HCT116 (cell line): ENCODE measurements around the gene CAB39L. TPM values are rescaled to one million over a fixed set of nuclear protein-coding genes. Genes with fewer than 3 reads are reported as not detected.

Source experiments
- ATAC-seq: fragments of 200-7000 bp; cut with Tn5 transposase; 2 replicates; pipeline ENCODE4 v1.9.1; 2020; ENCODE audit warnings: mild to moderate bottlenecking, moderate library complexity
- BruUV-seq: library from RNA; stranded (reverse); fragments of 400-500 nt; replicated peaks from 2 replicates; lab custom pipeline; 2021; lab: Mats Ljungman, UMichigan
- CTCF ChIA-PET: fragments of 300-600 bp; sonication (Branson Sonifier 250); formaldehyde crosslinking; loops from one replicate; lab custom pipeline; 2021; ENCODE audit warnings: antibody characterized with exemption; lab: Charles Lee
- POLR2A ChIA-PET: fragments of 300-600, 350-600 bp; sonication (Branson Sonifier 250); formaldehyde crosslinking; loops from one replicate; lab custom pipeline; 2021; ENCODE audit warnings: antibody characterized with exemption; lab: Charles Lee
- RAD21 ChIA-PET, 2 experiments: fragments of 300-600 bp; sonication (Branson Sonifier 250); formaldehyde crosslinking; loops; one replicate each; lab custom pipeline; 2023; ENCODE audit warnings: low total read pairs in 2 of 2; ENCODE audit not compliant: uncharacterized antibody in 2 of 2, unreplicated experiment in 2 of 2, low non-redundant PET in 1 of 2; lab: Charles Lee
- DNase-seq: peaks from one replicate; pipeline ENCODE4 v3.0.0-alpha.2; 2010; ENCODE audit warnings: low read depth, low spot score
- H2AFZ ChIP-seq: fragments of 200-600 bp; shearing (Covaris generic), sonication (generic); 2 replicates; pipeline ENCODE4 v1.6.1; 2017; ENCODE audit warnings: low read depth, mixed run types, mixed read lengths, antibody characterized with exemption, low read length; ENCODE audit not compliant: poor library complexity, severe bottlenecking
- H3K27ac ChIP-seq: 2 replicates; pipeline ENCODE4 v1.5.1; 2012; ENCODE audit warnings: low read depth, low read length
- H3K27me3 ChIP-seq: fragments of 200-600 bp; sonication (generic); 2 replicates; pipeline ENCODE4 v1.6.1; 2016; ENCODE audit warnings: mixed run types, low read length, mixed read lengths; ENCODE audit not compliant: insufficient read depth
- H3K36me3 ChIP-seq, 2 experiments: fragments of 200-500 bp in 1 of 2; fragments of 200-600 bp in 1 of 2; sonication (Bioruptor generic) in 1 of 2; sonication (generic) in 1 of 2; 2 replicates each; pipeline versions ENCODE4 v1.5.1 to v1.6.1; 2014 to 2016; ENCODE audit warnings: low read length in 2 of 2, inconsistent platforms in 1 of 2, mixed read lengths in 1 of 2, mixed run types in 1 of 2; ENCODE audit not compliant: insufficient read depth in 2 of 2, control insufficient read depth in 1 of 2
- H3K4me1 ChIP-seq, 2 experiments: fragments of 200-600 bp in 1 of 2; sonication (generic) in 1 of 2; 2 replicates each; pipeline versions ENCODE4 v1.5.1 to v1.6.1; 2012 to 2017; ENCODE audit warnings: low read length in 2 of 2, inconsistent platforms in 1 of 2, mild to moderate bottlenecking in 1 of 2, mixed read lengths in 1 of 2, mixed run types in 1 of 2, moderate library complexity in 1 of 2; ENCODE audit not compliant: insufficient read depth in 2 of 2, control insufficient read depth in 1 of 2
- H3K4me2 ChIP-seq: fragments of 200-600 bp; sonication (generic); 2 replicates; pipeline ENCODE4 v1.6.1; 2017; ENCODE audit warnings: mixed run types, low read length, mixed read lengths
- H3K4me3 ChIP-seq, 2 experiments: fragments of 200-600 bp in 1 of 2; sonication (generic) in 1 of 2; replicated peaks in 1 of 2; 2 replicates each; pipeline ENCODE4 v1.5.1; 2011 to 2016; ENCODE audit warnings: low read length in 2 of 2, control low read depth in 1 of 2, low read depth in 1 of 2, mild to moderate bottlenecking in 1 of 2, mixed read lengths in 1 of 2, mixed run types in 1 of 2
- H3K79me2 ChIP-seq: fragments of 200-600 bp; sonication (generic); 2 replicates; pipeline ENCODE4 v1.6.1; 2017; ENCODE audit warnings: mild to moderate bottlenecking, mixed run types, low read length, moderate library complexity, mixed read lengths; ENCODE audit not compliant: insufficient read depth
- H3K9ac ChIP-seq: fragments of 200-600 bp; sonication (generic); 2 replicates; pipeline ENCODE4 v1.6.1; 2016; ENCODE audit warnings: low read length, mixed read lengths
- H3K9me2 ChIP-seq: fragments of 200-600 bp; sonication (generic), shearing (Covaris generic); 2 replicates; pipeline ENCODE4 v1.6.1; 2017; ENCODE audit warnings: mixed run types, mild to moderate bottlenecking, moderate library complexity; ENCODE audit not compliant: insufficient read depth
- H3K9me3 ChIP-seq, 2 experiments: fragments of 200-500 bp in 1 of 2; fragments of 200-600 bp in 1 of 2; sonication (Bioruptor generic) in 1 of 2; sonication (generic) in 1 of 2; 2 replicates each; pipeline ENCODE4 v1.6.1; 2014 to 2017; ENCODE audit warnings: low read length in 2 of 2, mixed read lengths in 2 of 2, inconsistent platforms in 1 of 2, low read depth in 1 of 2, mild to moderate bottlenecking in 1 of 2, mixed run types in 1 of 2, moderate library complexity in 1 of 2; ENCODE audit not compliant: control insufficient read depth in 1 of 2, insufficient read depth in 1 of 2
- H4K20me1 ChIP-seq: fragments of 200-600 bp; sonication (generic), shearing (Covaris generic); 2 replicates; pipeline ENCODE4 v1.6.1; 2017; ENCODE audit warnings: mixed run types, mild to moderate bottlenecking, moderate library complexity; ENCODE audit not compliant: insufficient read depth
- CBX3 ChIP-seq: IDR thresholded peaks from 2 replicates; pipeline ENCODE4 v1.6.1; 2012; ENCODE audit warnings: low read depth
- EZH2 ChIP-seq: fragments of 200-600 bp; sonication (generic); IDR thresholded peaks from 2 replicates; pipeline ENCODE4 v1.6.1; 2017; ENCODE audit warnings: antibody characterized with exemption, mixed run types
- EZH2phosphoT487 ChIP-seq: fragments of 200-600 bp; IDR thresholded peaks from 2 replicates; pipeline ENCODE4 v1.6.1; 2018; ENCODE audit warnings: antibody characterized with exemption, borderline replicate concordance
- SIN3A ChIP-seq: IDR thresholded peaks from 2 replicates; pipeline ENCODE4 v1.6.1; 2012; ENCODE audit warnings: low read depth
- SP1 ChIP-seq: IDR thresholded peaks from 2 replicates; pipeline ENCODE4 v1.6.1; 2012; ENCODE audit warnings: low read depth
- ZFX ChIP-seq: fragments of 450-650 bp; IDR thresholded peaks from 2 replicates; pipeline ENCODE4 v1.6.1; 2017
- intact Hi-C: fragments of 100-400 bp; cut with micrococcal nuclease; formaldehyde crosslinking; loops from 2 replicates; pipeline ENCODE4 v1.10.0; 2022
- total RNA-seq: library from RNA; stranded (reverse); gene quantifications from one replicate; pipeline ENCODE4 v1.2.1, GENCODE V29; 2021; ENCODE audit not compliant: unreplicated experiment
- TF ChIP-seq, protein P1 (sequence below): IDR thresholded peaks from 2 replicates; pipeline ENCODE4 v1.6.1; 2012
- TF ChIP-seq, protein P2 (sequence below), 3 experiments: fragments of 200-600 bp in 1 of 3; sonication (generic) in 1 of 3; IDR thresholded peaks in 2 of 3; conservative IDR thresholded peaks in 1 of 3; 2 replicates each; pipeline ENCODE4 v1.5.1; 2012 to 2017; ENCODE audit warnings: low read depth in 2 of 3, low read length in 2 of 3, antibody characterized with exemption in 1 of 3, borderline replicate concordance in 1 of 3, control low read depth in 1 of 3, mild to moderate bottlenecking in 1 of 3, mixed read lengths in 1 of 3, mixed run types in 1 of 3, moderate library complexity in 1 of 3; ENCODE audit not compliant: insufficient read depth in 1 of 3

Gene CAB39L
- total RNA-seq, 1 experiment from 2014 or later, result 6.1 TPM

DNA sequence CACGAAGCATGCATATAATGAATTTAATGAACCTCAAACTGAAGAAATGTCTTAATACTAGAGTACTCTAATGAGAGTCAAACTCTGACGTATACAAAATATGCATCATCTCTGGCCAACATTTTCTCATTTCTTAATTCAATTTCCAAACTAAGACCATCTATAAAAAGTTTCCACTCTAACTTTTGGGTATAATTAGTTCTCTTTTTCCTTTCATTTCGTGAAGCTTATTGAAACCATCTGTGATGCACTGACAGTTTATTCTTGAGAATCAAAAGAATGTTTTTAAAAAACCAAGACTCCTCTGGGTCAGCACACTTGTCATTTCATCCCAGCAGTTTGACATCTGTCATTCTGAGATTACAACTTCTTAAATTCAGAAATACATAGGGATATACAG lies 90.0 kb downstream of the CAB39L start:
- no peak for TF ChIP-seq CBX3
- TF ChIP-seq EZH2, result no peak
- TF ChIP-seq, protein P1, sequence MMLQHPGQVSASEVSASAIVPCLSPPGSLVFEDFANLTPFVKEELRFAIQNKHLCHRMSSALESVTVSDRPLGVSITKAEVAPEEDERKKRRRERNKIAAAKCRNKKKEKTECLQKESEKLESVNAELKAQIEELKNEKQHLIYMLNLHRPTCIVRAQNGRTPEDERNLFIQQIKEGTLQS, result no peak
- TF ChIP-seq SIN3A, result no peak
- RAD21 ChIA-PET, result no interaction called here
- Histone ChIP-seq H3K4me1 (peaks cover 0 to 3% of the 10 kb centered on the region in 2 experiments; a peak in 1 of 4 replicates), H3K9ac (no peak overlapping the region), H3K27ac (no peak overlapping the region), H3K9me3 (no peaks in the 10 kb centered on the region), H3K36me3 (no peaks in the 10 kb centered on the region), H3K9me2 (no peaks in the 10 kb centered on the region), H3K27me3 (no peaks in the 10 kb centered on the region), H3K4me3 (no peak overlapping the region), H3K79me2 (no peaks in the 10 kb centered on the region), H3K4me2 (no peak overlapping the region), H2AFZ (no peak overlapping the region), H4K20me1 (no peaks in the 10 kb centered on the region)
- ATAC-seq (no peak), DNase-seq (no peak)
- POLR2A ChIA-PET, result no interaction called here
- intact Hi-C loops, result no loop called here
- BruUV-seq, result no TSS peak
- CTCF ChIA-PET, result no interaction called here

DNA sequence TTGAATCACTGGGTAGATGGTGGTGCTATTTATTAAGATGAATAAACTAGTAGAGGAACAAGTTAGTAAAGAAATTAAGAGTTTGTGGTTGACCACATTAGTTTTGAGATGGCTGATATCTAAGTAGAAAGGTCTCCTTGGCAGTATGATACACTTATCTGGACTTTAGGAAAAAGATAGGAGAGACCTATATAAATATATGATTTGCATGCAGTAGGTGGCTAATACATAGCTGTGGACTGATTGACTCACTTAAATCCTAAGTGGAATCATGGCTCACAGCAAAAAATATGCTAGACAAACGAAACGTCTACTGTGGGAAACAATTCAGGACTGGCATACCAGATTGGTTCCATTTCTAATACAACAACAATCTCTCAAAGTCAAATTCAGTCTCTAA lies 92.0 kb downstream of the CAB39L start:
- TF ChIP-seq, protein P1, result no peak
- TF ChIP-seq, protein P2, sequence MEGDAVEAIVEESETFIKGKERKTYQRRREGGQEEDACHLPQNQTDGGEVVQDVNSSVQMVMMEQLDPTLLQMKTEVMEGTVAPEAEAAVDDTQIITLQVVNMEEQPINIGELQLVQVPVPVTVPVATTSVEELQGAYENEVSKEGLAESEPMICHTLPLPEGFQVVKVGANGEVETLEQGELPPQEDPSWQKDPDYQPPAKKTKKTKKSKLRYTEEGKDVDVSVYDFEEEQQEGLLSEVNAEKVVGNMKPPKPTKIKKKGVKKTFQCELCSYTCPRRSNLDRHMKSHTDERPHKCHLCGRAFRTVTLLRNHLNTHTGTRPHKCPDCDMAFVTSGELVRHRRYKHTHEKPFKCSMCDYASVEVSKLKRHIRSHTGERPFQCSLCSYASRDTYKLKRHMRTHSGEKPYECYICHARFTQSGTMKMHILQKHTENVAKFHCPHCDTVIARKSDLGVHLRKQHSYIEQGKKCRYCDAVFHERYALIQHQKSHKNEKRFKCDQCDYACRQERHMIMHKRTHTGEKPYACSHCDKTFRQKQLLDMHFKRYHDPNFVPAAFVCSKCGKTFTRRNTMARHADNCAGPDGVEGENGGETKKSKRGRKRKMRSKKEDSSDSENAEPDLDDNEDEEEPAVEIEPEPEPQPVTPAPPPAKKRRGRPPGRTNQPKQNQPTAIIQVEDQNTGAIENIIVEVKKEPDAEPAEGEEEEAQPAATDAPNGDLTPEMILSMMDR (IDR thresholded peaks at IDR 0.05 in 2 of 3, conservative IDR thresholded peaks at IDR 0.05 in 1 of 3; ENCODE audit: borderline replicate concordance in 1 of 3, insufficient read depth in 1 of 3, low read depth in 2 of 3, low read length in 2 of 3), result no peak
- TF ChIP-seq CBX3 (no peak), SP1 (no peak), ZFX (no peak), EZH2phosphoT487 (no peak)
- ATAC-seq, result no peak
- Histone ChIP-seq H2AFZ (no peak overlapping the region), H3K27ac (no peak overlapping the region), H3K4me3 (no peak overlapping the region), H3K9ac (no peak overlapping the region), H3K27me3 (no peaks in the 10 kb centered on the region), H3K79me2 (no peaks in the 10 kb centered on the region), H3K36me3 (no peaks in the 10 kb centered on the region), H3K4me2 (no peak overlapping the region), H3K9me3 (no peaks in the 10 kb centered on the region), H4K20me1 (no peaks in the 10 kb centered on the region), H3K9me2 (no peaks in the 10 kb centered on the region), H3K4me1 (no peaks in the 10 kb centered on the region)
- BruUV-seq, result no TSS peak
- no peak for DNase-seq
- POLR2A ChIA-PET, result no interaction called here
- intact Hi-C loops, result no loop called here
- CTCF ChIA-PET, result no interaction called here
- RAD21 ChIA-PET, result no interaction called here
